HEK293 (cell line): ENCODE measurements around the gene CCSER1.

Source experiments
- CTCF ChIA-PET: fragments of 350-600 bp; formaldehyde crosslinking; extraction: SDS; loops from one replicate; lab custom pipeline; 2021; ENCODE audit warnings: antibody characterized with exemption; lab: Yijun Ruan, JAX
- POLR2A ChIA-PET: fragments of 300-600 bp; formaldehyde crosslinking; extraction: SDS; loops from one replicate; lab custom pipeline; 2020; ENCODE audit warnings: antibody characterized with exemption, inconsistent platforms; lab: Yijun Ruan, JAX
- H3K27ac ChIP-seq: fragments of 200-500 bp; sonication (Bioruptor generic); 2 replicates; pipeline ENCODE4 v1.5.1; 2014; ENCODE audit warnings: low read depth, low read length, control low read depth, inconsistent platforms; ENCODE audit errors: extremely low read depth
- H3K36me3 ChIP-seq, 2 experiments: fragments of 200-500 bp in 1 of 2; sonication (Bioruptor generic) in 1 of 2; 1 replicate in 1 of 2; 2 replicates in 1 of 2; pipeline ENCODE4 v1.5.1; 2014 to 2017; ENCODE audit warnings: inconsistent platforms in 2 of 2, low read length in 2 of 2; ENCODE audit not compliant: control insufficient read depth in 2 of 2, insufficient read depth in 1 of 2
- H3K4me1 ChIP-seq: fragments of 200-500 bp; sonication (Bioruptor generic); 2 replicates; pipeline ENCODE4 v1.5.1; 2014; ENCODE audit warnings: mild to moderate bottlenecking, low read length, inconsistent platforms; ENCODE audit not compliant: control insufficient read depth, insufficient read depth
- H3K4me3 ChIP-seq: 2 replicates; pipeline ENCODE4 v1.5.1; 2011; ENCODE audit warnings: low read depth, mild to moderate bottlenecking, control low read depth, low read length, moderate library complexity
- H3K9me3 ChIP-seq: fragments of 200-500 bp; sonication (Bioruptor generic); 2 replicates; pipeline ENCODE4 v1.5.1; 2014; ENCODE audit warnings: low read depth, low read length, inconsistent platforms; ENCODE audit not compliant: control insufficient read depth, insufficient read depth
- GFI1B ChIP-seq: fragments of 450-650 bp; formaldehyde crosslinking; IDR thresholded peaks from 2 replicates; pipeline ENCODE4 v1.5.1; 2016; ENCODE audit warnings: missing biosample characterization, missing genetic modification characterization
- HOXC10 ChIP-seq: sonication (generic); formaldehyde crosslinking; IDR thresholded peaks from 2 replicates; pipeline ENCODE4 v1.8.1; 2023; ENCODE audit warnings: mild to moderate bottlenecking, missing genetic modification reagents
- MZF1 ChIP-seq: fragments of 450-650 bp; formaldehyde crosslinking; IDR thresholded peaks from 2 replicates; pipeline ENCODE4 v1.5.1; 2017; ENCODE audit warnings: missing biosample characterization, missing genetic modification characterization, borderline replicate concordance
- SP3 ChIP-seq: fragments of 450-650 bp; formaldehyde crosslinking; IDR thresholded peaks from 2 replicates; pipeline ENCODE4 v1.5.1; 2016; ENCODE audit warnings: missing biosample characterization, missing genetic modification characterization
- TSHZ1 ChIP-seq: fragments of 450-650 bp; formaldehyde crosslinking; IDR thresholded peaks from 2 replicates; pipeline ENCODE4 v1.5.1; 2016; ENCODE audit warnings: missing biosample characterization, missing genetic modification characterization, borderline replicate concordance
- ZBTB8A ChIP-seq: fragments of 450-650 bp; formaldehyde crosslinking; IDR thresholded peaks from 2 replicates; pipeline ENCODE4 v1.5.1; 2016; ENCODE audit warnings: missing biosample characterization, missing genetic modification characterization
- ZIC2 ChIP-seq: fragments of 450-650 bp; formaldehyde crosslinking; IDR thresholded peaks from 2 replicates; pipeline ENCODE4 v1.5.1; 2016; ENCODE audit warnings: missing biosample characterization, missing genetic modification characterization
- ZNF132 ChIP-seq: fragments of 450-650 bp; formaldehyde crosslinking; IDR thresholded peaks from 2 replicates; pipeline ENCODE4 v1.5.1; 2017; ENCODE audit warnings: missing biosample characterization, missing genetic modification characterization, borderline replicate concordance
- ZNF146 ChIP-seq: fragments of 450-650 bp; formaldehyde crosslinking; IDR thresholded peaks from 2 replicates; pipeline ENCODE4 v1.5.1; 2016; ENCODE audit warnings: missing biosample characterization, missing genetic modification characterization
- ZNF221 ChIP-seq: fragments of 450-650 bp; formaldehyde crosslinking; IDR thresholded peaks from 2 replicates; pipeline ENCODE4 v1.5.1; 2017; ENCODE audit warnings: missing biosample characterization, missing genetic modification characterization, borderline replicate concordance
- ZNF341 ChIP-seq: fragments of 450-650 bp; formaldehyde crosslinking; IDR thresholded peaks from 2 replicates; pipeline ENCODE4; 2016; ENCODE audit warnings: low read depth, missing biosample characterization, missing genetic modification characterization
- ZNF391 ChIP-seq: fragments of 450-650 bp; formaldehyde crosslinking; IDR thresholded peaks from 2 replicates; pipeline ENCODE4 v1.5.1; 2016; ENCODE audit warnings: low read depth, missing biosample characterization, missing genetic modification characterization, borderline replicate concordance
- ZNF394 ChIP-seq: fragments of 450-650 bp; formaldehyde crosslinking; IDR thresholded peaks from 2 replicates; pipeline ENCODE4 v1.5.1; 2016; ENCODE audit warnings: missing biosample characterization, missing genetic modification characterization, mild to moderate bottlenecking, moderate library complexity, borderline replicate concordance
- ZNF600 ChIP-seq: fragments of 450-650 bp; formaldehyde crosslinking; IDR thresholded peaks from 2 replicates; pipeline ENCODE4 v1.5.1; 2016; ENCODE audit warnings: missing biosample characterization, missing genetic modification characterization
- ZSCAN18 ChIP-seq: fragments of 450-650 bp; formaldehyde crosslinking; IDR thresholded peaks from 2 replicates; pipeline ENCODE4 v1.5.1; 2016; ENCODE audit warnings: missing biosample characterization, missing genetic modification characterization
- ZSCAN5A ChIP-seq: fragments of 450-650 bp; formaldehyde crosslinking; IDR thresholded peaks from 2 replicates; pipeline ENCODE4 v1.5.1; 2016; ENCODE audit warnings: missing biosample characterization, missing genetic modification characterization
- TF ChIP-seq, protein P1 (sequence below): fragments of 450-650 bp; formaldehyde crosslinking; IDR thresholded peaks from 2 replicates; pipeline ENCODE4 v1.5.0; 2017; ENCODE audit warnings: missing biosample characterization, missing genetic modification characterization, borderline replicate concordance
- TF ChIP-seq, protein P2 (sequence below): fragments of 450-650 bp; formaldehyde crosslinking; IDR thresholded peaks from 2 replicates; pipeline ENCODE4 v1.5.1; 2016; ENCODE audit warnings: missing biosample characterization, missing genetic modification characterization

CCSER1 gene

GRCh38 chr4:91611782-91612181 lies 1484.6 kb downstream of the CCSER1 start (continued):
- TF ChIP-seq ZSCAN5A (tag by site-specific recombination): no peak
- TF ChIP-seq SP3 (tag by site-specific recombination): no peak
- TF ChIP-seq ZNF391 (tag by site-specific recombination): no peak

GRCh38 chr4:91620952-91621351 lies 1493.8 kb downstream of the CCSER1 start:
- ChIA-PET CTCF (no interaction called here), POLR2A (no interaction called here)
- no peak for TF ChIP-seq SP3 (tag by site-specific recombination)
- TF ChIP-seq ZNF146 (tag by site-specific recombination): no peak
- TF ChIP-seq ZSCAN18 (tag by site-specific recombination): no peak
- TF ChIP-seq TSHZ1 (tag by site-specific recombination): no peak
- no peak for TF ChIP-seq ZBTB8A (tag by site-specific recombination)
- Histone ChIP-seq H3K36me3 (no peaks in the 10 kb centered on the region), H3K4me1 (no peaks in the 10 kb centered on the region), H3K9me3 (no peaks in the 10 kb centered on the region), H3K27ac (no peak overlapping the region), H3K4me3 (no peak overlapping the region)

GRCh38 chr4:91621446-91621845 lies 1494.3 kb downstream of the CCSER1 start:
- no peaks in the 10 kb centered on the region for H3K36me3 ChIP-seq
- POLR2A ChIA-PET: no interaction called here
- CTCF ChIA-PET: no interaction called here
- no peak overlapping the region for H3K4me3 ChIP-seq
- H3K4me1 ChIP-seq: no peaks in the 10 kb centered on the region
- no peaks in the 10 kb centered on the region for H3K9me3 ChIP-seq
- no peak overlapping the region for H3K27ac ChIP-seq
- no peak for TF ChIP-seq ZNF341 (tag by site-specific recombination)
- TF ChIP-seq, protein P1, sequence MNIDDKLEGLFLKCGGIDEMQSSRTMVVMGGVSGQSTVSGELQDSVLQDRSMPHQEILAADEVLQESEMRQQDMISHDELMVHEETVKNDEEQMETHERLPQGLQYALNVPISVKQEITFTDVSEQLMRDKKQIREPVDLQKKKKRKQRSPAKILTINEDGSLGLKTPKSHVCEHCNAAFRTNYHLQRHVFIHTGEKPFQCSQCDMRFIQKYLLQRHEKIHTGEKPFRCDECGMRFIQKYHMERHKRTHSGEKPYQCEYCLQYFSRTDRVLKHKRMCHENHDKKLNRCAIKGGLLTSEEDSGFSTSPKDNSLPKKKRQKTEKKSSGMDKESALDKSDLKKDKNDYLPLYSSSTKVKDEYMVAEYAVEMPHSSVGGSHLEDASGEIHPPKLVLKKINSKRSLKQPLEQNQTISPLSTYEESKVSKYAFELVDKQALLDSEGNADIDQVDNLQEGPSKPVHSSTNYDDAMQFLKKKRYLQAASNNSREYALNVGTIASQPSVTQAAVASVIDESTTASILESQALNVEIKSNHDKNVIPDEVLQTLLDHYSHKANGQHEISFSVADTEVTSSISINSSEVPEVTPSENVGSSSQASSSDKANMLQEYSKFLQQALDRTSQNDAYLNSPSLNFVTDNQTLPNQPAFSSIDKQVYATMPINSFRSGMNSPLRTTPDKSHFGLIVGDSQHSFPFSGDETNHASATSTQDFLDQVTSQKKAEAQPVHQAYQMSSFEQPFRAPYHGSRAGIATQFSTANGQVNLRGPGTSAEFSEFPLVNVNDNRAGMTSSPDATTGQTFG (tag by site-specific recombination): no peak
- TF ChIP-seq MZF1 (tag by site-specific recombination): no peak
- TF ChIP-seq ZNF394 (tag by site-specific recombination): no peak
- TF ChIP-seq ZNF132: no peak
- TF ChIP-seq HOXC10 (CRISPR knock-in tag): no peak
- no peak for TF ChIP-seq ZNF600
- TF ChIP-seq, protein P2, sequence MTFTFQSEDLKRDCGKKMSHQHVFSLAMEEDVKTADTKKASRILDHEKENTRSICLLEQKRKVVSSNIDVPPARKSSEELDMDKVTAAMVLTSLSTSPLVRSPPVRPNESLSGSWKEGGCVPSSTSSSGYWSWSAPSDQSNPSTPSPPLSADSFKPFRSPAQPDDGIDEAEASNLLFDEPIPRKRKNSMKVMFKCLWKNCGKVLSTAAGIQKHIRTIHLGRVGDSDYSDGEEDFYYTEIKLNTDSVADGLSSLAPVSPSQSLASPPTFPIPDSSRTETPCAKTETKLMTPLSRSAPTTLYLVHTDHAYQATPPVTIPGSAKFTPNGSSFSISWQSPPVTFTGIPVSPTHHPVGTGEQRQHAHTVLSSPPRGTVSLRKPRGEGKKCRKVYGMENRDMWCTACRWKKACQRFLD (tag by site-specific recombination): no peak
- no peak for TF ChIP-seq GFI1B (tag by site-specific recombination)
- no peak for TF ChIP-seq ZIC2 (tag by site-specific recombination)
- no peak for TF ChIP-seq ZNF221 (tag by site-specific recombination)
